Cardiac muscle cell (in vitro differentiated cells and primary cell): ENCODE measurements around the gene P2RY11. TPM values are rescaled to one million over a fixed set of nuclear protein-coding genes. Genes with fewer than 3 reads are reported as not detected.

Experiments
- DNase-seq, 2 donors: peaks; one replicate each; pipeline versions ENCODE4 v3.0.0 to v3.0.0-alpha.2; 2010 to 2017; ENCODE audit warnings: low read depth in 1 of 2, low spot score in 1 of 2
- H3K27ac ChIP-seq: fragments of 200-600 bp; sonication (generic); 2 replicates; pipeline ENCODE4 v1.5.1; 2016
- H3K27me3 ChIP-seq: fragments of 200-600 bp; sonication (generic); 2 replicates; pipeline ENCODE4 v1.6.0; 2016; ENCODE audit warnings: control low read depth
- H3K36me3 ChIP-seq: fragments of 200-600 bp; sonication (generic); 2 replicates; pipeline ENCODE4 v1.5.1; 2016; ENCODE audit warnings: control low read depth
- H3K4me1 ChIP-seq: fragments of 200-600 bp; sonication (generic); 2 replicates; pipeline ENCODE4 v1.8.1; 2017; ENCODE audit warnings: low read depth, mild to moderate bottlenecking, mixed run types
- H3K4me3 ChIP-seq: fragments of 200-600 bp; sonication (generic); 2 replicates; pipeline ENCODE4 v1.5.1; 2016; ENCODE audit warnings: mild to moderate bottlenecking
- H3K9me3 ChIP-seq: fragments of 200-600 bp; sonication (generic); 2 replicates; pipeline ENCODE4 v1.5.1; 2017; ENCODE audit warnings: low read depth, mild to moderate bottlenecking, control low read depth
- polyA plus RNA-seq: library from polyadenylated mRNA; unstranded; fragments of >200 nt; fragmentation: Nextera tagmentation; extraction: Ambion mirVana; gene quantifications from 2 replicates; pipeline ENCODE4 v1.2.1, GENCODE V29; 2016
- total RNA-seq: library from RNA; depleted of rRNA; stranded (reverse); fragments of >200 nt; gene quantifications from 2 replicates; pipeline ENCODE4 v1.2.3, GENCODE V29; 2016
- TF ChIP-seq, protein P1 (sequence below): IDR thresholded peaks from 2 replicates; pipeline ENCODE4 v1.5.1; 2012; ENCODE audit warnings: low read depth, mild to moderate bottlenecking, low read length

Gene P2RY11
- total and polyA plus RNA-seq, 2 experiments from 2014 or later = 13.7 to 14.1 TPM

GRCh38 chr19:10113592-10113963 lies 2.1 kb downstream of the P2RY11 start:
- Histone ChIP-seq H3K9me3 (no peaks in the 10 kb centered on the region), H3K27me3 (no peaks in the 10 kb centered on the region), H3K36me3 (peaks cover 54% of the 10 kb centered on the region), H3K4me1 (peaks cover under 1% of the 10 kb centered on the region), H3K4me3 (no peak overlapping the region), H3K27ac (peak overlapping the region; percentile 51)
- DNase-seq = no peak
- TF ChIP-seq, protein P1, sequence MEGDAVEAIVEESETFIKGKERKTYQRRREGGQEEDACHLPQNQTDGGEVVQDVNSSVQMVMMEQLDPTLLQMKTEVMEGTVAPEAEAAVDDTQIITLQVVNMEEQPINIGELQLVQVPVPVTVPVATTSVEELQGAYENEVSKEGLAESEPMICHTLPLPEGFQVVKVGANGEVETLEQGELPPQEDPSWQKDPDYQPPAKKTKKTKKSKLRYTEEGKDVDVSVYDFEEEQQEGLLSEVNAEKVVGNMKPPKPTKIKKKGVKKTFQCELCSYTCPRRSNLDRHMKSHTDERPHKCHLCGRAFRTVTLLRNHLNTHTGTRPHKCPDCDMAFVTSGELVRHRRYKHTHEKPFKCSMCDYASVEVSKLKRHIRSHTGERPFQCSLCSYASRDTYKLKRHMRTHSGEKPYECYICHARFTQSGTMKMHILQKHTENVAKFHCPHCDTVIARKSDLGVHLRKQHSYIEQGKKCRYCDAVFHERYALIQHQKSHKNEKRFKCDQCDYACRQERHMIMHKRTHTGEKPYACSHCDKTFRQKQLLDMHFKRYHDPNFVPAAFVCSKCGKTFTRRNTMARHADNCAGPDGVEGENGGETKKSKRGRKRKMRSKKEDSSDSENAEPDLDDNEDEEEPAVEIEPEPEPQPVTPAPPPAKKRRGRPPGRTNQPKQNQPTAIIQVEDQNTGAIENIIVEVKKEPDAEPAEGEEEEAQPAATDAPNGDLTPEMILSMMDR = no peak

DNA sequence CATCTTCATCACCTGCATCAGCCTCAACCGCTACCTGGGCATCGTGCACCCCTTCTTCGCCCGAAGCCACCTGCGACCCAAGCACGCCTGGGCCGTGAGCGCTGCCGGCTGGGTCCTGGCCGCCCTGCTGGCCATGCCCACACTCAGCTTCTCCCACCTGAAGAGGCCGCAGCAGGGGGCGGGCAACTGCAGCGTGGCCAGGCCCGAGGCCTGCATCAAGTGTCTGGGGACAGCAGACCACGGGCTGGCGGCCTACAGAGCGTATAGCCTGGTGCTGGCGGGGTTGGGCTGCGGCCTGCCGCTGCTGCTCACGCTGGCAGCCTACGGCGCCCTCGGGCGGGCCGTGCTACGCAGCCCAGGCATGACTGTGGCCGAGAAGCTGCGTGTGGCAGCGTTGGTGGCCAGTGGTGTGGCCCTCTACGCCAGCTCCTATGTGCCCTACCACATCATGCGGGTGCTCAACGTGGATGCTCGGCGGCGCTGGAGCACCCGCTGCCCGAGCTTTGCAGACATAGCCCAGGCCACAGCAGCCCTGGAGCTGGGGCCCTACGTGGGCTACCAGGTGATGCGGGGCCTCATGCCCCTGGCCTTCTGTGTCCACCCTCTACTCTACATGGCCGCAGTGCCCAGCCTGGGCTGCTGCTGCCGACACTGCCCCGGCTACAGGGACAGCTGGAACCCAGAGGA lies 2.6 kb downstream of the P2RY11 start:
- TF ChIP-seq, protein P1 = no peak
- no peak overlapping the region for H3K4me3 ChIP-seq
- peaks cover 52% of the 10 kb centered on the region for H3K36me3 ChIP-seq
- H3K4me1 ChIP-seq = peaks cover 6% of the 10 kb centered on the region
- no peak for DNase-seq
- H3K9me3 ChIP-seq = no peaks in the 10 kb centered on the region
- no peaks in the 10 kb centered on the region for H3K27me3 ChIP-seq
- H3K27ac ChIP-seq = peak overlapping the region; percentile 51

GRCh38 chr19:10114651-10115391 lies 3.3 kb downstream of the P2RY11 start:
- TF ChIP-seq, protein P1 = no peak
- H3K27me3 ChIP-seq = no peaks in the 10 kb centered on the region
- H3K36me3 ChIP-seq = peaks cover 48% of the 10 kb centered on the region
- no peak for DNase-seq
- no peaks in the 10 kb centered on the region for H3K9me3 ChIP-seq
- peaks cover 6% of the 10 kb centered on the region for H3K4me1 ChIP-seq
- peak overlapping the region; percentile 23 for H3K27ac ChIP-seq
- H3K4me3 ChIP-seq = no peak overlapping the region

GRCh38 chr19:10115392-10116084 lies 4.0 kb downstream of the P2RY11 start:
- H3K27ac ChIP-seq = peak overlapping the region; percentile 23
- DNase-seq = no peak
- H3K4me1 ChIP-seq = peaks cover 6% of the 10 kb centered on the region
- H3K9me3 ChIP-seq = no peaks in the 10 kb centered on the region
- TF ChIP-seq, protein P1 = no peak
- H3K36me3 ChIP-seq = peaks cover 41% of the 10 kb centered on the region
- no peaks in the 10 kb centered on the region for H3K27me3 ChIP-seq
- no peak overlapping the region for H3K4me3 ChIP-seq

GRCh38 chr19:10116085-10116865 lies 4.8 kb downstream of the P2RY11 start:
- DNase-seq = no peak
- Histone ChIP-seq H3K36me3 (peaks cover 34% of the 10 kb centered on the region), H3K4me1 (peaks cover 6% of the 10 kb centered on the region), H3K4me3 (no peak overlapping the region), H3K27me3 (no peaks in the 10 kb centered on the region), H3K9me3 (no peaks in the 10 kb centered on the region), H3K27ac (no peak overlapping the region)
- TF ChIP-seq, protein P1 = no peak
